HG03571 (cell line): Measurements from ENCODE around the gene TSHZ1.

Source experiments
- ATAC-seq: cut with Tn5 transposase; IDR thresholded peaks from one replicate; pipeline ENCODE4 v1.9.1; 2021; ENCODE audit not compliant: unreplicated experiment

The TSHZ1 gene

GRCh38 chr18:75241705-75242104 is 31.1 kb downstream of the TSHZ1 start:
- ATAC-seq = no peak

GRCh38 chr18:75244351-75245313 is 34.0 kb downstream of the TSHZ1 start:
- ATAC-seq = no peak

GRCh38 chr18:75246721-75247610 is 36.4 kb downstream of the TSHZ1 start:
- no peak for ATAC-seq

GRCh38 chr18:75247611-75248421 is 37.2 kb downstream of the TSHZ1 start:
- ATAC-seq = peak; percentile 53

- no peak for ATAC-seq
Observed at GRCh38 chr18:75248426-75249174, 38.0 kb downstream of the TSHZ1 start.

GRCh38 chr18:75249175-75249518 is 38.5 kb downstream of the TSHZ1 start:
- ATAC-seq = no peak

- ATAC-seq = no peak
Observed at GRCh38 chr18:75249672-75250470, 39.3 kb downstream of the TSHZ1 start.

GRCh38 chr18:75250471-75250821 is 39.8 kb downstream of the TSHZ1 start:
- no peak for ATAC-seq

GRCh38 chr18:75251466-75251865 is 40.9 kb downstream of the TSHZ1 start:
- ATAC-seq = no peak

GRCh38 chr18:75252136-75252535 is 41.5 kb downstream of the TSHZ1 start:
- no peak for ATAC-seq

- no peak for ATAC-seq
Observed at GRCh38 chr18:75253043-75253442, 42.4 kb downstream of the TSHZ1 start.

GRCh38 chr18:75253784-75254183 is 43.2 kb downstream of the TSHZ1 start:
- ATAC-seq = no peak

- no peak for ATAC-seq
Observed at GRCh38 chr18:75255094-75255493, 44.5 kb downstream of the TSHZ1 start.

GRCh38 chr18:75256376-75256775 is 45.8 kb downstream of the TSHZ1 start:
- no peak for ATAC-seq

- ATAC-seq = no peak
Observed at GRCh38 chr18:75257605-75258004, 47.0 kb downstream of the TSHZ1 start.

- peak; percentile 75 for ATAC-seq
Observed at GRCh38 chr18:75261430-75262223, 51.0 kb downstream of the TSHZ1 start.

GRCh38 chr18:75262511-75262910 is 51.9 kb downstream of the TSHZ1 start:
- ATAC-seq = no peak

GRCh38 chr18:75264195-75264594 is 53.6 kb downstream of the TSHZ1 start:
- no peak for ATAC-seq
